Esophagus muscularis mucosa (tissue), 4 donors: ENCODE data around the gene TMEM126B. TPM values are rescaled to one million over a fixed set of nuclear protein-coding genes. Genes with fewer than 3 reads are reported as not detected.
"Not testable (repeated sequence)": the region's sequence is repeated elsewhere in the genome, so short reads cannot be mapped to it uniquely, and the experiment has no call there.

ENCODE experiments used
- DNase-seq: peaks from one replicate; pipeline ENCODE4 v3.0.0-alpha.2; 2017; ENCODE audit errors: extremely low spot score
- H3K27ac ChIP-seq, 4 donors: fragments of 200-600 bp; sonication (generic); replicated peaks in 1 of 4; 1 replicate in 3 of 4; 2 replicates in 1 of 4; pipeline ENCODE4 v1.5.1; 2016 to 2019; ENCODE audit warnings: mild to moderate bottlenecking in 1 of 4
- H3K27me3 ChIP-seq, 4 donors: fragments of 200-600 bp; sonication (generic); one replicate each; pipeline versions ENCODE4 v1.5.1 to v1.6.0; 2016 to 2019
- H3K36me3 ChIP-seq, 4 donors: fragments of 200-600 bp; sonication (generic); one replicate each; pipeline ENCODE4 v1.5.1; 2016 to 2019
- H3K4me1 ChIP-seq, 4 donors: fragments of 200-600 bp; sonication (generic); one replicate each; pipeline ENCODE4 v1.5.1; 2016 to 2019
- H3K4me3 ChIP-seq, 4 donors: fragments of 200-600 bp; sonication (generic); 1 replicate in 2 of 4; 2 replicates in 2 of 4; pipeline ENCODE4 v1.5.1; 2016 to 2019; ENCODE audit warnings: mild to moderate bottlenecking in 4 of 4, moderate library complexity in 1 of 4
- H3K9me3 ChIP-seq, 4 donors: fragments of 200-600 bp; sonication (generic); 1 replicate in 3 of 4; 2 replicates in 1 of 4; pipeline ENCODE4 v1.5.1; 2016 to 2019
- CTCF ChIP-seq, 3 experiments: fragments of 200-600 bp in 2 of 3; fragments of 450-650 bp in 1 of 3; sonication (generic) in 2 of 3; IDR thresholded peaks; one replicate each; pipeline ENCODE4 v1.5.1; 2017 to 2019; ENCODE audit warnings: antibody characterized with exemption in 3 of 3, mild to moderate bottlenecking in 2 of 3, moderate library complexity in 1 of 3
- EP300 ChIP-seq: sonication (generic); formaldehyde crosslinking; IDR thresholded peaks from one replicate; pipeline ENCODE4 v1.6.1; 2017; ENCODE audit warnings: antibody characterized with exemption
- POLR2A ChIP-seq: fragments of 450-650 bp; IDR thresholded peaks from one replicate; pipeline ENCODE4 v1.6.1; 2017; ENCODE audit warnings: antibody characterized with exemption, moderate library complexity, mild to moderate bottlenecking, low read depth
- POLR2AphosphoS5 ChIP-seq, 2 donors: sonication (generic); formaldehyde crosslinking; IDR thresholded peaks; one replicate each; pipeline ENCODE4 v1.6.1; 2017; ENCODE audit warnings: antibody characterized with exemption in 2 of 2
- WGBS: methylation state at CpG from one replicate; pipeline ENCODE4 v1.1.5; 2018; 5-methylcytosine and 5-hydroxymethylcytosine counted together
- intact Hi-C: fragments of 100-400 bp; cut with DNase I; formaldehyde crosslinking; loops from one replicate; pipeline ENCODE4 v1.15.1; 2023
- total RNA-seq, 4 donors: library from RNA; depleted of rRNA; stranded (reverse); fragments of >200 nt; gene quantifications; one replicate each; pipeline versions ENCODE4 v1.1.0 to v1.2.1, GENCODE V29; 2016

TMEM126B gene
- total RNA-seq, 4 donors from 2014 or later, result 25.4 to 65.2 (median 46.6) TPM

- H3K27me3 ChIP-seq, H3K27ac ChIP-seq, H3K9me3 ChIP-seq, H3K4me3 ChIP-seq, H3K4me1 ChIP-seq, H3K36me3 ChIP-seq, DNase-seq, intact Hi-C loops: not testable (repeated sequence)
- 84% methylated on average over 2 of the region's 2 CpGs for WGBS
These were observed 19.1 kb upstream of the TMEM126B start for GRCh38 chr11:85609286-85609685.

- H3K4me1 ChIP-seq, H3K27ac ChIP-seq, H3K4me3 ChIP-seq, H3K9me3 ChIP-seq, intact Hi-C loops, H3K36me3 ChIP-seq, H3K27me3 ChIP-seq, DNase-seq: not testable (repeated sequence)
- WGBS, result 79% methylated on average over 2 of the region's 2 CpGs
These were observed 16.8 kb upstream of the TMEM126B start for GRCh38 chr11:85611643-85612042.

GRCh38 chr11:85619499-85619898 lies 8.9 kb upstream of the TMEM126B start:
- Histone ChIP-seq H3K27me3 (no peaks in the 10 kb centered on the region), H3K9me3 (no peaks in the 10 kb centered on the region), H3K36me3 (no peaks in the 10 kb centered on the region), H3K4me1 (peaks cover 0 to 3% (median 2%) of the 10 kb centered on the region in 4 donors), H3K4me3 (no peak overlapping the region), H3K27ac (no peak overlapping the region)
- 88% methylated on average over 6 of the region's 6 CpGs for WGBS
- intact Hi-C loops, result no loop called here
- DNase-seq, result no peak
- TF ChIP-seq CTCF (IDR thresholded peaks at IDR 0.05), result no peak
- no peak for TF ChIP-seq POLR2A
- TF ChIP-seq POLR2AphosphoS5 (IDR thresholded peaks at IDR 0.05), result no peak
- no peak for TF ChIP-seq EP300

- Histone ChIP-seq H3K4me1 (peaks cover 0 to 11% (median 10%) of the 10 kb centered on the region in 4 donors), H3K36me3 (no peaks in the 10 kb centered on the region), H3K9me3 (no peaks in the 10 kb centered on the region), H3K27me3 (no peaks in the 10 kb centered on the region), H3K27ac (no peak overlapping the region), H3K4me3 (no peak overlapping the region)
- intact Hi-C loops, result no loop called here
- no peak for TF ChIP-seq EP300
- no peak for TF ChIP-seq POLR2AphosphoS5 (IDR thresholded peaks at IDR 0.05)
- no peak for TF ChIP-seq CTCF (IDR thresholded peaks at IDR 0.05)
- TF ChIP-seq POLR2A, result no peak
- no peak for DNase-seq
- WGBS, result 94% methylated on average over 3 of the region's 3 CpGs
These were observed 8.1 kb upstream of the TMEM126B start for GRCh38 chr11:85620256-85620655.

- Histone ChIP-seq H3K4me1 (peaks cover 10 to 49% (median 42%) of the 10 kb centered on the region in 4 donors), H3K4me3 (peak overlapping the region; percentile 69 to 81 (median 78)), H3K36me3 (peaks cover 0 to 11% (median 5%) of the 10 kb centered on the region in 4 donors), H3K27me3 (no peaks in the 10 kb centered on the region), H3K27ac (peak overlapping the region; percentile 90 to 97 (median 95)), H3K9me3 (no peaks in the 10 kb centered on the region)
- DNase-seq, result no peak
- 35% methylated on average over 2 of the region's 2 CpGs for WGBS
- intact Hi-C loops, result no loop called here
- TF ChIP-seq POLR2AphosphoS5 (IDR thresholded peaks at IDR 0.05), result no peak
- no peak for TF ChIP-seq EP300
- TF ChIP-seq POLR2A, result no peak
- TF ChIP-seq CTCF (IDR thresholded peaks at IDR 0.05), result no peak
These were observed 1.9 kb upstream of the TMEM126B start for GRCh38 chr11:85626496-85626895.

- no peaks in the 10 kb centered on the region for H3K27me3 ChIP-seq
- intact Hi-C loops, result no loop called here
- no peak for DNase-seq
- H3K9me3 ChIP-seq, result no peaks in the 10 kb centered on the region
- H3K36me3 ChIP-seq, result peaks cover 0 to 19% (median 9%) of the 10 kb centered on the region in 4 donors
- H3K27ac ChIP-seq, result peak within 1 kb of the TSS; percentile 90 to 97 (median 95)
- H3K4me3 ChIP-seq, result peak within 1 kb of the TSS; percentile 69 to 81 (median 78)
- WGBS, result 1% methylated on average over 18 of the region's 23 CpGs
- H3K4me1 ChIP-seq, result peaks cover 10 to 49% (median 42%) of the 10 kb centered on the region in 4 donors
- no peak for TF ChIP-seq EP300
- TF ChIP-seq POLR2A, result no peak
- peak; percentile 19 to 65 for TF ChIP-seq POLR2AphosphoS5 (IDR thresholded peaks at IDR 0.05)
- no peak for TF ChIP-seq CTCF (IDR thresholded peaks at IDR 0.05)
These were observed 928 bp upstream of the TMEM126B start, which contains the start of gene DLG2 for GRCh38 chr11:85627332-85627997. Gene DLG2, minus strand, starts transcription at chr11:85627344.
